ENCODE measurements around the gene PRIM2. TPM values are rescaled to one million over a fixed set of nuclear protein-coding genes. Genes with fewer than 3 reads are reported as not detected.
"Not testable (repeated sequence)": the region's sequence is repeated elsewhere in the genome, so short reads cannot be mapped to it uniquely, and the experiment has no call there.

PRIM2 gene
- total and polyA plus RNA-seq, 2 of the 8 experiments (the other 6 are each of a cell fraction or from before 2014, with no cell fraction given) = 20.8 to 46.8 TPM

DNA sequence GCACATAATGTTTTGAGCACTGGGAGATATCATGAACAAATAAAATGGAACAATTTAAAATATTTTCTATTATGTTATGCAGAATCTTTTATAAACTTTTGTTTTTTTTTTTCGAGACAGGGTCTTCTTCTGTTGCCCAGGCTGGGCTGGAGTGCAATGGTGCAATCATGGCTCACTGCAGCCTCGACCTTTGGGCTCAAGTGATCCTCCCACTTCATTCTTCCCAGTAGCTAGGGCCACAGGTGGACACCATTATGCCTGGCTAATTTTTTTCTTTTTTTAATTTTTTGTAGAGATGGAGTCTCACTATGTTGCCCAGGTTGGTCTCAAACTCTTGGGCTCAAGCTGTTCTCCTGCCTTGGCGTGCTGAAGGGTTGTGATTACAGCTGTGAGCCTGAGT is 220.5 kb downstream of the PRIM2 start:
- not testable (repeated sequence) for H3K27ac ChIP-seq (ENCODE audit: low read depth, low read length)

DNA sequence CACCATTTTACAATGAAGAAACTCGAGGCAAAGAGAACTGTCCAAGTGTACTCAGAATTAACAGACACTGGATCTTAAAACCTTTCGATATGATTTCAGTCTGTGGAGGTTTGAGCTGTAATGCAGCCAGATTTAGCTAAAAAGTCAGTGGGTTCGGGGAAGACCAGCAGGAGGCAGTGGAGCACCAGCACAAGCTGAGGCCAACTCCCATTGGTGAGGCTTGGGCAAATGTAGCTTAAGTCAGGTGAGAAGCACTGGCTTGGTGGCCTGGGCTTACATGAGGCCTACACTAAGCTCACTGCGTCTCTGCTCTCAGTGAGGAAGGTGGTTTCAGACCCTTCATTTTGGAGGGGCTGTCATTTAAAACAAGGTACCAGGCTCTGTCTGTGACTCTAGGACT is 234.5 kb downstream of the PRIM2 start:
- H3K4me2 ChIP-seq (ENCODE audit: insufficient read depth in 1 of 2, low read depth in 2 of 2, low read length in 2 of 2); H2BK12ac ChIP-seq (ENCODE audit: low read depth, low read length); H3K27ac ChIP-seq (ENCODE audit: low read depth, low read length); H2BK5ac ChIP-seq (ENCODE audit: low read depth, low read length); H3K23ac ChIP-seq (ENCODE audit: insufficient read length); H3K4me3 ChIP-seq (ENCODE audit: extremely low read depth in 1 of 4, insufficient read depth in 2 of 4, low read depth in 3 of 4, low read length in 4 of 4); H2BK15ac ChIP-seq (ENCODE audit: low read length); H3K18ac ChIP-seq (ENCODE audit: extremely low read depth, low read length); H3K27me3 ChIP-seq (replicated peaks in 1 of 4; ENCODE audit: control insufficient read depth in 3 of 4, extremely low read depth in 1 of 4, insufficient read depth in 3 of 4, low read length in 3 of 4); H3K79me1 ChIP-seq (ENCODE audit: low read depth, low read length); H4K5ac ChIP-seq (ENCODE audit: insufficient read length, low read depth, low read length); H4K91ac ChIP-seq (replicated peaks; ENCODE audit: insufficient read length, low read length); DNase-seq (ENCODE audit: low read depth in 1 of 2, low spot score in 2 of 2); H2AK5ac ChIP-seq (ENCODE audit: low read depth, low read length); POLR2A ChIA-PET (ENCODE audit: partially characterized antibody); H2AFZ ChIP-seq (ENCODE audit: low read length); H3K14ac ChIP-seq (ENCODE audit: insufficient read length); H4K20me1 ChIP-seq (replicated peaks in 1 of 2; ENCODE audit: control insufficient read depth in 1 of 2, insufficient read depth in 2 of 2, low read length in 2 of 2); H3K36me3 ChIP-seq (ENCODE audit: control insufficient read depth in 2 of 4, insufficient read depth in 4 of 4, low read length in 3 of 4); H3K9me3 ChIP-seq (ENCODE audit: insufficient read depth in 2 of 2, low read depth in 1 of 2, low read length in 1 of 2); H4K8ac ChIP-seq (ENCODE audit: extremely low read depth, insufficient read depth, low read length); H3K4ac ChIP-seq (replicated peaks; ENCODE audit: insufficient read length, low read depth, low read length); H3K9ac ChIP-seq (replicated peaks in 1 of 4; ENCODE audit: extremely low read depth in 1 of 4, low read depth in 3 of 4, low read length in 3 of 4); H2BK20ac ChIP-seq (ENCODE audit: low read length); H3K23me2 ChIP-seq (ENCODE audit: low read depth, low read length); H3K56ac ChIP-seq (replicated peaks; ENCODE audit: insufficient read length, low read depth, low read length); H3K4me1 ChIP-seq (replicated peaks in 1 of 4; ENCODE audit: control insufficient read depth in 3 of 4, insufficient read depth in 4 of 4, low read length in 3 of 4); H2BK120ac ChIP-seq (replicated peaks; ENCODE audit: low read depth, low read length); H3K79me2 ChIP-seq (ENCODE audit: control insufficient read depth in 1 of 2, insufficient read depth in 2 of 2, low read length in 2 of 2): not testable (repeated sequence)
- FAIRE-seq = peak; percentile 90
- WGBS, 2 experiments (ENCODE audit: extremely low coverage in 1 of 2, insufficient coverage in 1 of 2, insufficient read length in 1 of 2, insufficient replicate concordance in 2 of 2, low coverage in 1 of 2, low lambda C conversion rate in 2 of 2, missing lambda C conversion rate in 1 of 2) = 78% methylated on average over 3 of the region's 4 CpGs; no CpG with 5 or more reads in 1 of the 2 experiments
- CTCF ChIA-PET (ENCODE audit: partially characterized antibody) = interaction anchor here (0.6 kb wide), 1 partner anchor 13 kb away, joined by 3 read pairs; no protein-coding TSS in a partner anchor

More for the DNA sequence above, 220.5 kb downstream of the PRIM2 start:
- H2AK5ac ChIP-seq (ENCODE audit: low read depth, low read length); H3K56ac ChIP-seq (replicated peaks; ENCODE audit: insufficient read length, low read depth, low read length); H3K14ac ChIP-seq (ENCODE audit: insufficient read length); CTCF ChIA-PET (ENCODE audit: partially characterized antibody); H4K5ac ChIP-seq (ENCODE audit: insufficient read length, low read depth, low read length); H3K27me3 ChIP-seq (replicated peaks in 1 of 4; ENCODE audit: control insufficient read depth in 3 of 4, extremely low read depth in 1 of 4, insufficient read depth in 3 of 4, low read length in 3 of 4); H3K36me3 ChIP-seq (ENCODE audit: control insufficient read depth in 2 of 4, insufficient read depth in 4 of 4, low read length in 3 of 4); H3K18ac ChIP-seq (ENCODE audit: extremely low read depth, low read length); H3K9ac ChIP-seq (replicated peaks in 1 of 4; ENCODE audit: extremely low read depth in 1 of 4, low read depth in 3 of 4, low read length in 3 of 4); H3K4ac ChIP-seq (replicated peaks; ENCODE audit: insufficient read length, low read depth, low read length); H3K4me1 ChIP-seq (replicated peaks in 1 of 4; ENCODE audit: control insufficient read depth in 3 of 4, insufficient read depth in 4 of 4, low read length in 3 of 4); H3K4me3 ChIP-seq (ENCODE audit: extremely low read depth in 1 of 4, insufficient read depth in 2 of 4, low read depth in 3 of 4, low read length in 4 of 4); H2AFZ ChIP-seq (ENCODE audit: low read length); H3K23me2 ChIP-seq (ENCODE audit: low read depth, low read length); H3K9me3 ChIP-seq (ENCODE audit: insufficient read depth in 2 of 2, low read depth in 1 of 2, low read length in 1 of 2); H4K91ac ChIP-seq (replicated peaks; ENCODE audit: insufficient read length, low read length); H2BK12ac ChIP-seq (ENCODE audit: low read depth, low read length); FAIRE-seq; H4K20me1 ChIP-seq (replicated peaks in 1 of 2; ENCODE audit: control insufficient read depth in 1 of 2, insufficient read depth in 2 of 2, low read length in 2 of 2); H3K23ac ChIP-seq (ENCODE audit: insufficient read length); H2BK5ac ChIP-seq (ENCODE audit: low read depth, low read length); POLR2A ChIA-PET (ENCODE audit: partially characterized antibody); H2BK20ac ChIP-seq (ENCODE audit: low read length); H2BK120ac ChIP-seq (replicated peaks; ENCODE audit: low read depth, low read length); H2BK15ac ChIP-seq (ENCODE audit: low read length); H3K79me2 ChIP-seq (ENCODE audit: control insufficient read depth in 1 of 2, insufficient read depth in 2 of 2, low read length in 2 of 2); H3K4me2 ChIP-seq (ENCODE audit: insufficient read depth in 1 of 2, low read depth in 2 of 2, low read length in 2 of 2); H3K79me1 ChIP-seq (ENCODE audit: low read depth, low read length); DNase-seq (ENCODE audit: low read depth in 1 of 2, low spot score in 2 of 2); H4K8ac ChIP-seq (ENCODE audit: extremely low read depth, insufficient read depth, low read length): not testable (repeated sequence)
- WGBS, 2 experiments (ENCODE audit: extremely low coverage in 1 of 2, insufficient coverage in 1 of 2, insufficient read length in 1 of 2, insufficient replicate concordance in 2 of 2, low coverage in 1 of 2, low lambda C conversion rate in 2 of 2, missing lambda C conversion rate in 1 of 2) = 84% methylated on average over 3 of the region's 3 CpGs; no CpG with 5 or more reads in 1 of the 2 experiments

Data from H1 (cell line).